Measurements from ENCODE around the gene XPNPEP1.

GRCh38 chr10:109924967-109925620 is 1.8 kb upstream of the XPNPEP1 start:
- no peak for TF ChIP-seq YY1 (IDR thresholded peaks at IDR 0.05; ENCODE audit: insufficient read depth, insufficient read length)
- TF ChIP-seq ZNF274 (IDR thresholded peaks at IDR 0.05; ENCODE audit: low read depth, low read length): no peak
- TF ChIP-seq SUZ12 (IDR thresholded peaks at IDR 0.05; ENCODE audit: extremely low read depth, insufficient read depth, insufficient read length): no peak
